Skin of body (tissue), 2 donors: ENCODE data around the gene HOXA10. TPM values are rescaled to one million over a fixed set of nuclear protein-coding genes. Genes with fewer than 3 reads are reported as not detected.

Experiments used
- DNase-seq: peaks from one replicate; lab custom pipeline; 2025; lab: John Stamatoyannopoulos, UW
- total RNA-seq: library from RNA; depleted of rRNA; stranded (reverse); fragments of >200 nt; gene quantifications from one replicate; pipeline ENCODE4 v1.2.3, GENCODE V29; 2014

HOXA10 gene
- total RNA-seq, 1 donor from 2014 or later = 2.8 TPM

GRCh38 chr7:27168265-27168947 lies 5.7 kb downstream of the HOXA10 start:
- DNase-seq = peak; percentile 59

GRCh38 chr7:27167916-27168264 lies 6.2 kb downstream of the HOXA10 start:
- no peak for DNase-seq

- no peak for DNase-seq
These were observed 7.3 kb downstream of the HOXA10 start for GRCh38 chr7:27166531-27167505.

- no peak for DNase-seq
These were observed 8.1 kb downstream of the HOXA10 start for GRCh38 chr7:27165996-27166530.

GRCh38 chr7:27165089-27165995 lies 8.8 kb downstream of the HOXA10 start, which contains the start of gene HOXA9:
Gene HOXA9 (minus strand): TSS chr7:27165537. CDS start chr7:27165457, 80 bp downstream.
- peak; percentile 91 for DNase-seq

- no peak for DNase-seq
These were observed 9.6 kb downstream of the HOXA10 start for GRCh38 chr7:27164367-27165088.

- no peak for DNase-seq
These were observed 10.1 kb downstream of the HOXA10 start for GRCh38 chr7:27164045-27164366.

GRCh38 chr7:27163288-27164044 lies 10.7 kb downstream of the HOXA10 start:
- no peak for DNase-seq

GRCh38 chr7:27162561-27163287 lies 11.4 kb downstream of the HOXA10 start:
- no peak for DNase-seq

GRCh38 chr7:27161721-27162560 lies 12.2 kb downstream of the HOXA10 start:
- DNase-seq = no peak

- DNase-seq = no peak
These were observed 12.9 kb downstream of the HOXA10 start for GRCh38 chr7:27161214-27161720.

- peak; percentile 89 for DNase-seq
These were observed 13.4 kb downstream of the HOXA10 start for GRCh38 chr7:27160546-27161213.

- no peak for DNase-seq
These were observed 14.0 kb downstream of the HOXA10 start for GRCh38 chr7:27160145-27160545.

- no peak for DNase-seq
These were observed 14.6 kb downstream of the HOXA10 start for GRCh38 chr7:27159266-27160144.

GRCh38 chr7:27158436-27159265 lies 15.5 kb downstream of the HOXA10 start:
- DNase-seq = no peak
